ENCODE data around the gene NFASC.

The NFASC gene

DNA sequence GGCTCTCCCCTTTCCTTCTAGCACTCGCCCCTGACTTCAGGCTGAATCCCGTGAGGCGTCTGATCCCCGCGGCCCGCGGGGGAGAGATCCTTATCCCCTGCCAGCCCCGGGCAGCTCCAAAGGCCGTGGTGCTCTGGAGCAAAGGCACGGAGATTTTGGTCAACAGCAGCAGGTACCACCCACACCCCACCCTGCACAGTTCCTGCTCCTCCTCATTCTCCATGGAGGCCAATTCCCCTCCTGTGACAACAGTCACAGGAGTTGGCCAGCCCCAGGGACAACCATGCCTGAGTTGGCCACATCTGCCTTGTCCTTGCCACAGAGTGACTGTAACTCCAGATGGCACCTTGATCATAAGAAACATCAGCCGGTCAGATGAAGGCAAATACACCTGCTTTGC lies 193.6 kb downstream of the NFASC start:
- no peak for DNase-seq (ENCODE audit: low spot score)

DNA sequence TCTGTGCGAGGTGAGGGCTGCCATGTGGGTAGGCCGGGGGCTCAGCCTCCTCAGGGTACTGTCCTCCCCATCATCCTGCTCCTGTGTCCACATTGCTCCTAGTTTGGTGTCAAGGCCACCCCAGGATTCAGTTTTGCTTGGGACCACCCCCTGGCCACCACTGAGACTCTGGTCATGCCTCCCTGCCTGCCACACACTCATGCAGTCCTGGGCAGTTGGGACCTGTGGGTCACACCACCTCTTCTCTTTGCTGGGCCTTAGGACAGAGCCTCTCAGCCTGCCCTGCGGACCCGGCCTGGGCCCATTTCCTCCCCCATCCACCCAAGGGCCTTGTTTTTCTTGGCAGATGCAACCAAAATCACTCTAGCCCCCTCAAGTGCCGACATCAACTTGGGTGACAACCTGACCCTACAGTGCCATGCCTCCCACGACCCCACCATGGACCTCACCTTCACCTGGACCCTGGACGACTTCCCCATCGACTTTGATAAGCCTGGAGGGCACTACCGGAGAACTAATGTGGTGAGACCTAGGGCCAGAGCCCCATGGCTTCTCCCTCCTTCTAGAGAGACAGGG lies 194.2 kb downstream of the NFASC start:
- DNase-seq (ENCODE audit: low spot score), result no peak

DNA sequence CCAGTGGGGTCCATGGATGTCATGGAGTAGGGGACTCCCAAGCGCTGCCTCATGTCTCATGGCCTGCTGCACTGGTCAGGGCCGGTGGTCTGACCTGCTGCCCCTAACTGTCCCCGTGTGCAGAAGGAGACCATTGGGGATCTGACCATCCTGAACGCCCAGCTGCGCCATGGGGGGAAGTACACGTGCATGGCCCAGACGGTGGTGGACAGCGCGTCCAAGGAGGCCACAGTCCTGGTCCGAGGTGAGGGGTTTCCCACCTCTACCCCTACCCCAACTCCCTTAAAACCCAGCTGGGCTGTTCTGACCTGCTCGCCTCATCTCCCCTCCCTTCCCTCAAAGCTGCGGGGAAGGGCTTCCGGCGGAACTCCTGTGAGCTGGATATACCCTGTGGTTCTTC lies 195.0 kb downstream of the NFASC start:
- no peak for DNase-seq (ENCODE audit: low spot score)

DNA sequence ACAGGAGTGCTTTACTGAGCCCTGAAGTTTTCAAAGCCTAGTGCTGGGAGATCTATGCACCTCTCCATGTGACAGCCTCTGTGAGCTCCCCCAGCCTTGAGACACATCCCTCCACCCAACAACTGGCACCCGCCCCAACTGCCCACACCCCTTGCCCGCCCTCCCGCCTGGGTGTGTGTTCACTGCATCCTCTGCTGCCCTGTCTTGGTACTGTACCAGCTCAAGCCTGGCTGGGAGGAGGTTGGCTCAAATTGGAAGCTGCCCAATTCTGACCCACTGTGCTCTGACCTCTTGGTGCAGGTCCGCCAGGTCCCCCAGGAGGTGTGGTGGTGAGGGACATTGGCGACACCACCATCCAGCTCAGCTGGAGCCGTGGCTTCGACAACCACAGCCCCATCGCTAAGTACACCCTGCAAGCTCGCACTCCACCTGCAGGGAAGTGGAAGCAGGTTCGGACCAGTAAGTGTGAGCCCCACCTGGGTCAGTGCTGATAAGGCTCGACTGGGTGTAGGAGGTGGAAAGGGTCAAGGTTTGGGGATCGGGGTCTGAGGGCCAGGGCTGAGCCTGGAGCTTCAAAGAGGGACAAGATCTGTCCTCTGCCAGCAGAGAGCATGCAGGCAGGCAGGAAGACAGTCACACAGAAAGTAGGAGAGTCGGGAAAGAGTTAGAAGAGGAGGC lies 195.6 kb downstream of the NFASC start:
- DNase-seq (ENCODE audit: low spot score), result no peak

DNA sequence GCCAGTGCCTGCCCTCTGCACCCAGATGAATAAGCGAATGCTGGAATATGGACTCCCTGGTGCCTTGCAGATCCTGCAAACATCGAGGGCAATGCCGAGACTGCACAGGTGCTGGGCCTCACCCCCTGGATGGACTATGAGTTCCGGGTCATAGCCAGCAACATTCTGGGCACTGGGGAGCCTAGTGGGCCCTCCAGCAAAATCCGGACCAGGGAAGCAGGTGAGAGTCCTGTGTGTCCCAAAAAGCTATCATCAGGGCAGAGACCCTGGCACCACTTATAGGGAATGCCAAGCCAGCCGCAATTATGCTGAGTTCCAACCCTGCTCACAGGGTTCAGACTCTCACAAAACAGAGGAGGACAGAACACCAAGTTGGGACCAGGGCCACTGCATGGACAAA lies 196.4 kb downstream of the NFASC start:
- DNase-seq (ENCODE audit: low spot score), result no peak

DNA sequence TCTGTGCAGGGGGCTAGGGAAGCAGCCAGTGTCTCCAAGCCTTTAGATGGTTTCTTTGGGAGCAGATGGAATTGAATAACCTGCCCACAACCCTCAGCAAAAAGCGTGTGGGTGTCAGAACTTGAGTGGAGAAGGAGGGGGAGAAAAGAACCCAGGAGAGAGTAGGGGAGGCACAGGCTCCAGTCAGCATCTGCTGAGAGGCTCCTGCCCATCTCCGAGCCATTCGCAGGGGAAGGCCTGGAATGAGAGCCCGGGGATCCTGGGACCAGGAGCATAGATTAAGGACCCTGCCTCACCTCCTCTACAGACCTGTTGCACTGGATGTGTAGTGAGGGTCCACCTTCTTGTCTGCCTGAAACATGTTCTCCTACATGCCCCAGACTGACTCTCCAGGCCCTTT lies 197.3 kb downstream of the NFASC start:
- no peak for DNase-seq (ENCODE audit: low spot score)

DNA sequence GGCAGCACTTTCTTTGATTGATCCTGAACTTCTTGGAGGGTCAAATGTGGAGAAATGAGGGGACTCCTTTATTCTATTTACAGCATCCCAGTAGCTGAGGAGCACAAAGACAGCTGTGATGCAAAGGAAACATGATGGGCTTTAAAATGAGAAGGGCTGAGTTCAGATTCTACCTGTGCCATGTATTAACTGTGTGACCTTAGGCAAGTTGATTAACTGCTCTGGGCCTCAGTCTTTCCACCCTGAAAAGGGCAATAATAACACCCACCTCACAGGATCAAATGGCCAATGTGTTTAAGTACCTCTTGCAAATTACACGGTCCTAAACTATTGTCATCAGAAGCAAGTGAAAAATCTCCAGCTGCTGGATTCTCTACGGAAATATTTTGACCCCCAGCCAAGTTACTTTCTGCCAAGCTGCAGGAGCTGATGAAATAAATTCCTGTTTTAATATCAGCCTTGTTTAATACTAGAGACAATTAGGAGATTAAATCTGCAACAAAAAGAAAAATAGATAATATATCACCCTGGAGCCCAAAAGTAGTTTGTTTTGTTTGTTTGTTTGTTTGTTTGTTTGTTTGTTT lies 197.9 kb downstream of the NFASC start:
- DNase-seq (ENCODE audit: low spot score), result no peak

DNA sequence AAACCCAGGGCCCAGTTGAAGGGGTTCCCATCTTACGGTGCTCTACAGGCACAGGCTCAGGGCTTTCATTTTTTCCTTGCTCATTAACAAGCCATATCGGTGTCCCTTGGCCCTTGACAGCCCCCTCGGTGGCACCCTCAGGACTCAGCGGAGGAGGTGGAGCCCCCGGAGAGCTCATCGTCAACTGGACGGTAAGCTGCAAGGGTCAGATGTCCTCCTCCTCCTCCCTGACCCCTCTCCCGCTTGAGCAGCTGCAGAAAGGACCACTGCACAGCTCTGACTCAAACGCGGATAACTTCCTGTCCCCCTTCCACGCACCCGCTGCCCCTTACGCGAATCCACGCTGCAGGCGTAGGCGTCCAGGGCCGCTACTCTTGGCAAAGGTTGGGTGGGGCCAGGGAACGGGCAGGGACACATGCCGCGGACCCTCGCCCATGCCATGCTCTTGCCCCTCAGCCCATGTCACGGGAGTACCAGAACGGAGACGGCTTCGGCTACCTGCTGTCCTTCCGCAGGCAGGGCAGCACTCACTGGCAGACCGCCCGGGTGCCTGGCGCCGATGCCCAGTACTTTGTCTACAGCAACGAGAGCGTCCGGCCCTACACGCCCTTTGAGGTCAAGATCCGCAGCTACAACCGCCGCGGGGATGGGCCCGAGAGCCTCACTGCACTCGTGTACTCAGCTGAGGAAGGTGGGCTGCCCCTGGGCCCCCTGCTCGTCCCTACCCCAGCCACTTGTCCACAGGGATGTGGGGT lies 198.9 kb downstream of the NFASC start:
- DNase-seq (ENCODE audit: low spot score), result no peak

DNA sequence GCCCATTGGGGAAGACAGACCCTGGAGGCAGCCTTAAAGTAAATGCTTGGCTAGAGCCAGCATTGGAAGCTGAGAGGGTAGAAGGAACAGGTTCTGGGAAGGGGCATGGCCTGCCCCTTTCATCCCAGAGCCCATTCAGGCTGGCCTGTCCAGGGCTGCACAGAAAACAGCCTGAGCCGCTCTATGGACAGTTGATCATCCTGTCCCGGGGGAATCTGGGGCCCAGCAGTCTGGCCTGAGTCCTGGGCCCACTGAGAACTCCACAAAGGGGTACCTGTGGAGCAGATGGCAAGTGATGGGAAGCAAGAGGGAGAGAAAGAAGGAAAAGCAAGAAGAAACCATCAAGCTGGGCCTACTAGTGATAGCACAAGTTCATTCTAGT lies 200.4 kb downstream of the NFASC start:
- DNase-seq (ENCODE audit: low spot score), result no peak

DNA sequence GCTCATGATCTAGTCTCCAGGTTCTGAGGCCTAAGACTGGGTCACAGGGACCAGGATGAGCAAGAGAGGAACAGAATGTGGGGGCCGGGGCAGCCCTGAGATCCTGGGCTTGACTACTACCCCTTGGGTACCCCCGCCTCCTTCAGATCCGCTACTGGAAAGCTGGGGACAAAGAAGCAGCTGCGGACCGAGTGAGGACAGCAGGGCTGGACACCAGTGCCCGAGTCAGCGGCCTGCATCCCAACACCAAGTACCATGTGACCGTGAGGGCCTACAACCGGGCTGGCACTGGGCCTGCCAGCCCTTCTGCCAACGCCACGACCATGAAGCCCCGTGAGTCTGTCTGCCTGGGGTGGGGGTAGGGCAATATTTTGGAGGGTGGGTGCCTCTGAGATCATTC lies 201.1 kb downstream of the NFASC start:
- DNase-seq (ENCODE audit: low spot score), result no peak

DNA sequence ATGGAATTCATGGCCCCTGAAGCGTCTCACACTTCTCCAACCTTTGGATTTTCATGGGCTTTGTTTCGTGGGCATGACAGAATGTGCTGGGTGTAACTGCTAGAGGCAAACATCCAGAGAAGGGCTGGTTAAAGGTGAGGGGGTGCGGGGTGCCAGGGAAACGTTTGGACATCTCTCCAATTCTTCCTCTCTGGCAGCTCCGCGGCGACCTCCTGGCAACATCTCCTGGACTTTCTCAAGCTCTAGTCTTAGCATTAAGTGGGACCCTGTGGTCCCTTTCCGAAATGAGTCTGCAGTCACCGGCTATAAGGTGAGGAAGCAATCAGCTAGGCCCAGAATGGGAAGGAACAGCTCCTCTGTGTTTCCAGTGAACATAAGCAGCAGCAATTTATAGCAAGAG lies 201.6 kb downstream of the NFASC start:
- DNase-seq (ENCODE audit: low spot score), result no peak

Data from kidney capillary endothelial cell (primary cell).